22Rv1 (cell line): Measurements from ENCODE around the gene ROR1.

Source experiments
- H3K27ac ChIP-seq: fragments of 450-650 bp; 2 replicates; pipeline ENCODE4 v1.5.1; 2017
- CTCF ChIP-seq: fragments of 450-650 bp; IDR thresholded peaks from 2 replicates; pipeline ENCODE4 v1.5.1; 2017; ENCODE audit warnings: mild to moderate bottlenecking
- ZFX ChIP-seq: fragments of 450-650 bp; IDR thresholded peaks from 2 replicates; pipeline ENCODE4 v1.6.1; 2017; ENCODE audit warnings: antibody characterized with exemption, borderline replicate concordance

ROR1 gene

GRCh38 chr1:64179588-64179987 is 405.8 kb downstream of the ROR1 start:
- no peak overlapping the region for H3K27ac ChIP-seq
- TF ChIP-seq CTCF (no peak), ZFX (no peak)

GRCh38 chr1:64182207-64182606 is 408.4 kb downstream of the ROR1 start:
- TF ChIP-seq ZFX: no peak
- no peak overlapping the region for H3K27ac ChIP-seq

GRCh38 chr1:64183395-64184002 is 409.7 kb downstream of the ROR1 start:
- TF ChIP-seq CTCF (no peak), ZFX (no peak)
- H3K27ac ChIP-seq: no peak overlapping the region

GRCh38 chr1:64184003-64184440 is 410.2 kb downstream of the ROR1 start:
- H3K27ac ChIP-seq: no peak overlapping the region
- TF ChIP-seq ZFX: no peak
- no peak for TF ChIP-seq CTCF

- TF ChIP-seq ZFX (no peak), CTCF (no peak)
- no peak overlapping the region for H3K27ac ChIP-seq
Measured at GRCh38 chr1:64186138-64186897, 412.5 kb downstream of the ROR1 start.

GRCh38 chr1:64186898-64187280 is 413.1 kb downstream of the ROR1 start:
- no peak overlapping the region for H3K27ac ChIP-seq
- TF ChIP-seq CTCF (no peak), ZFX (no peak)

GRCh38 chr1:64187646-64188045 is 413.8 kb downstream of the ROR1 start:
- TF ChIP-seq CTCF (no peak), ZFX (no peak)
- H3K27ac ChIP-seq: no peak overlapping the region
